ENCODE measurements around the gene ASIP. TPM values are rescaled to one million over a fixed set of nuclear protein-coding genes. Genes with fewer than 3 reads are reported as not detected.

Gene ASIP
- total RNA-seq, 1 donor from 2014 or later: not detected

DNA sequence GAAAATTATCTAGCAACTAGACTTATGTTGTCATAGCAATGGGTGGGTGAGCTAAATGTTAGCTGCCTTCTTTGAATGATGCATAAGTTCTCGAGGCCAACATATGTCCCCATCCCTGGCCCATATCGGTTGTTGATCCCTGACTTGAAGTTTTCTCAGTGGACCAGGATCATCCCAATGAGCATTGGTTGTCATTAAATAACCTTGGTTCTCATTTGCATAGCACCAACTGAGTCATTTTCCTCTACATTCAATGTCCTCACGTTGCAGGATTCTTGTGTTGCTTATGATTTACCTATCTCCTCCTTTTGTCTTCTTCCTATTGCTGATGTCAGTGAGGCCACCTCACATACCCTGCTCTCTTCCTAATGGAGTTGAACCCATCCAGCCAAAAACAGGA lies 74.0 kb downstream of the ASIP start:
- no peak overlapping the region for H3K27ac Mint-ChIP-seq
- H3K9me3 Mint-ChIP-seq: no peaks in the 10 kb centered on the region
- peaks cover 23% of the 10 kb centered on the region for H3K4me1 Mint-ChIP-seq
- no peaks in the 10 kb centered on the region for H3K9me3 ChIP-seq (ENCODE audit: low read depth)
- no peak overlapping the region for H3K4me2 ChIP-seq
- no peaks in the 10 kb centered on the region for H3K36me3 Mint-ChIP-seq
- H3K36me3 ChIP-seq: no peaks in the 10 kb centered on the region
- H2AFZ ChIP-seq (replicated peaks): no peak overlapping the region
- H4K20me1 ChIP-seq (ENCODE audit: low read depth): peaks cover 3% of the 10 kb centered on the region
- no peak overlapping the region for H3K4me3 ChIP-seq
- peaks cover 10% of the 10 kb centered on the region for H3K4me1 ChIP-seq
- no peak for TF ChIP-seq EZH2phosphoT487 (IDR thresholded peaks at IDR 0.05)
- no peak for TF ChIP-seq EZH2 (IDR thresholded peaks at IDR 0.05)
- TF ChIP-seq, protein P1, sequence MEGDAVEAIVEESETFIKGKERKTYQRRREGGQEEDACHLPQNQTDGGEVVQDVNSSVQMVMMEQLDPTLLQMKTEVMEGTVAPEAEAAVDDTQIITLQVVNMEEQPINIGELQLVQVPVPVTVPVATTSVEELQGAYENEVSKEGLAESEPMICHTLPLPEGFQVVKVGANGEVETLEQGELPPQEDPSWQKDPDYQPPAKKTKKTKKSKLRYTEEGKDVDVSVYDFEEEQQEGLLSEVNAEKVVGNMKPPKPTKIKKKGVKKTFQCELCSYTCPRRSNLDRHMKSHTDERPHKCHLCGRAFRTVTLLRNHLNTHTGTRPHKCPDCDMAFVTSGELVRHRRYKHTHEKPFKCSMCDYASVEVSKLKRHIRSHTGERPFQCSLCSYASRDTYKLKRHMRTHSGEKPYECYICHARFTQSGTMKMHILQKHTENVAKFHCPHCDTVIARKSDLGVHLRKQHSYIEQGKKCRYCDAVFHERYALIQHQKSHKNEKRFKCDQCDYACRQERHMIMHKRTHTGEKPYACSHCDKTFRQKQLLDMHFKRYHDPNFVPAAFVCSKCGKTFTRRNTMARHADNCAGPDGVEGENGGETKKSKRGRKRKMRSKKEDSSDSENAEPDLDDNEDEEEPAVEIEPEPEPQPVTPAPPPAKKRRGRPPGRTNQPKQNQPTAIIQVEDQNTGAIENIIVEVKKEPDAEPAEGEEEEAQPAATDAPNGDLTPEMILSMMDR (IDR thresholded peaks at IDR 0.05): no peak
- H3K27ac ChIP-seq: no peak overlapping the region
- peaks cover 12% of the 10 kb centered on the region for H3K27me3 Mint-ChIP-seq (ENCODE audit: insufficient read depth, low read depth)
- H3K9ac ChIP-seq: no peak overlapping the region
- no peak overlapping the region for H3K4me3 Mint-ChIP-seq
- H3K27me3 ChIP-seq: peaks cover 16% of the 10 kb centered on the region
- H3F3A ChIP-seq (ENCODE audit: low read depth): peaks cover 21% of the 10 kb centered on the region
- no peak for DNase-seq (ENCODE audit: low spot score)
- H3K79me2 ChIP-seq (ENCODE audit: low read depth): no peaks in the 10 kb centered on the region

DNA sequence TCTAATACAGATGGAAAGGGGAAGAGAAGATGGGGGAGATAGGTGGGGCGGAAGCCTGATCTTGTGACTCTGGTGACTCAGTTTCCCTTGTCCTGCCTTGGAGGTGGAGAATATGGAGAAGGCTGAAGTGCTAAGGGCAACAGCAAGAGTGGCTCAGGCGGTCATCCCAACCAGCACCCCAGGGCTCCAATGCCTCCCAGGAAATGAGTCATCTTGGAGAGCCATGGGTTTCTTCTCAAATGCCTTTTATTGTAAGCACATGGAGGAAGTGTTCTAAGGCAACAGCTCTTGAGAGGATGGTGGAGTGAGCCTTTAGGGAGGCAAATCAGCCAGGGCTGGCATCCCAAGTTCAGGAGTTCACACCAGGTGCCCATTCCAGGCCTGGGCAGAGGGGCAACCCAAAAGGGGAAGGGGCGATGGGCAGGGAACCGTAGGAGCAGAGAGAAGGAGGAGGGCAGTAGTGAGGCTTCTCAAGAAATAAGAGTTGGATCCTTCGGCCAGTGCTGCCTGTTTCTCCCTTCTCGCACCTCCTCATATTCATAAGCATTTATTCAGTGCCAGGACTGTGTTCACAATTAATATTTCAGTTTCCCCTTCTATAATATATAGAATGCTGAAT lies 75.1 kb downstream of the ASIP start:
- no peak overlapping the region for H3K9ac ChIP-seq
- DNase-seq (ENCODE audit: low spot score): no peak
- peaks cover 13% of the 10 kb centered on the region for H3K27me3 ChIP-seq

More for the DNA sequence above, 75.1 kb downstream of the ASIP start:
- peaks cover 3% of the 10 kb centered on the region for H4K20me1 ChIP-seq (ENCODE audit: low read depth)
- peaks cover 11% of the 10 kb centered on the region for H3F3A ChIP-seq (ENCODE audit: low read depth)
- peaks cover 6% of the 10 kb centered on the region for H3K4me1 ChIP-seq
- H3K4me3 Mint-ChIP-seq: no peak overlapping the region
- H3K27me3 Mint-ChIP-seq (ENCODE audit: insufficient read depth, low read depth): peaks cover 10% of the 10 kb centered on the region
- peaks cover 19% of the 10 kb centered on the region for H3K4me1 Mint-ChIP-seq
- H3K9me3 Mint-ChIP-seq: no peaks in the 10 kb centered on the region
- H3K9me3 ChIP-seq (ENCODE audit: low read depth): no peaks in the 10 kb centered on the region
- H3K79me2 ChIP-seq (ENCODE audit: low read depth): no peaks in the 10 kb centered on the region
- no peak overlapping the region for H3K27ac ChIP-seq
- no peak overlapping the region for H3K4me3 ChIP-seq
- no peak overlapping the region for H3K27ac Mint-ChIP-seq
- H2AFZ ChIP-seq (replicated peaks): no peak overlapping the region
- H3K36me3 Mint-ChIP-seq: no peaks in the 10 kb centered on the region
- no peak for TF ChIP-seq EZH2 (IDR thresholded peaks at IDR 0.05)
- TF ChIP-seq, protein P1 (IDR thresholded peaks at IDR 0.05): no peak
- no peak for TF ChIP-seq EZH2phosphoT487 (IDR thresholded peaks at IDR 0.05)
- no peaks in the 10 kb centered on the region for H3K36me3 ChIP-seq
- H3K4me2 ChIP-seq: no peak overlapping the region

Other genes with a start within 250 kb of the ASIP start
- gene RALY, start 247.5 kb upstream of the ASIP start, total RNA-seq (ENCODE audit: low replicate concordance): 102 and 178 TPM in 2 replicates
- 71.0 and 114 TPM in 2 replicates for gene EIF2S2, start 129.2 kb upstream of the ASIP start, total RNA-seq (ENCODE audit: low replicate concordance)
- gene AHCY, start 61.9 kb downstream of the ASIP start, total RNA-seq (ENCODE audit: low replicate concordance): 184 and 269 TPM in 2 replicates
- 47.4 and 55.2 TPM in 2 replicates for gene ITCH, start 121.8 kb downstream of the ASIP start, total RNA-seq (ENCODE audit: low replicate concordance)

Measured in neural progenitor cell (in vitro differentiated cells).